LHCN-M2 (cell line): Measurements from ENCODE around the gene ERBB4. TPM values are rescaled to one million over a fixed set of nuclear protein-coding genes. Genes with fewer than 3 reads are reported as not detected.
A peak's percentile ranks its signal among the peaks of the same experiment; 100 is the strongest.

ENCODE experiments used
- DNase-seq: peaks from one replicate; pipeline ENCODE4 v3.0.0-alpha.2; 2012; ENCODE audit warnings: low read depth
- total RNA-seq: library from RNA; depleted of rRNA; stranded (reverse); fragments of >200 nt; gene quantifications from 2 replicates; pipeline ENCODE4 v1.2.3, GENCODE V29; 2014

Gene ERBB4
- total RNA-seq, 1 experiment from 2014 or later = not detected

DNA sequence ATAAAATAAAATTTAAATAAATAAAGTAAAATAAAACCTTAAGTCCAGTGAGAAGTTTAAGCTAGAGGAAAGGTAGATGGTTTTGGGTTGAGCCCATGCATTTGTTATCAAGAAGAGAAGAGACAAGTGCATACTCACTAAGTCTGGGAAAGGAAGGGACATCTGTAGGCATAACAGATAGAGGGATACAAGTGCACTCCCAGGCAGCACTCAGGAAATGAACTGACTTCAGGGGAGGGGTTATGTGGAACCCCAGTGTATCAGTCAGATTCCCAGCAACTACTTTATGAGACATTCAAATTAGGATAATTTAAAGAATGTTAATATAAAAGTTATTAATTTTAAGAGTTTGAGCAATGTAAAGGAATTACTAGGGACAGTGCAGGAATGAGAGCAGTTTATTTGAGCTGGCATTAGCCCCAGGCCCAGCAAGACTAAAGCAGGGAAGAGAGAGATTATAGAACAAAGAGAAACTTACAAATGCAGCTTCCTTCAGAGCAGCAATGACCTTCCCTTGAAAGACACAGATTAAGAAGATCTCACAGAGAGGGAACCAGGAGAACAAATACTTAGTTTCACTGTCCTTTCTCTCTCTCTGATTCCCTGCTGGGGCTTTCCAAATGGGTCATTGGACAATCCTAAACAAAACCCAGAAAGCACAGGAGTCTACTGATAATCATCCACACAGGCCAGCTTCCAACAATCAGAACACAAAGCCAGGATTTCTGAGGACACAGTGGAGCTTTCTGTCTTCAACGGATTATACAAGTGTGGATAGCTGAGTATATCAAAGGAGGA, 109.7 kb downstream of the ERBB4 start:
- no peak for DNase-seq

GRCh38 chr2:212427638-212428037, 111.0 kb downstream of the ERBB4 start:
- DNase-seq = no peak

GRCh38 chr2:212426637-212427412, 111.8 kb downstream of the ERBB4 start:
- no peak for DNase-seq

DNA sequence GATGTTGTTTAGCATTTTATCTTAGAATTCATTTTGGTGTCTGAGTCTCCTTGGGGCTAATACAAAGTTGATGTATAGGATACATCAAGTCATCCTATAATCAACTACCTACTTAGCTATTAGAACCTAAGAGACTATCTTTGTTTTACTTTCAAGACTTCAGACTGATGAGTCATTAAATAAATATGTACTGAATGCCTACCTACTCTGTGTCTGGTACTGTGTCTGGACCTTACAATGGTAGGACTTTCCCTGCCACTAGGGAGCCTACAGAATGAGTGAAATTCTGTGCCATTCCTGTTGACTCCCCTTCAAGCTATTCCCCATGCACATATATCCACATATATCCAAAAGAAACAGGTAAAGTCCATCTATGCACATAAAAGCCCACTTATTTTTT, 114.5 kb downstream of the ERBB4 start:
- no peak for DNase-seq

GRCh38 chr2:212423089-212423488, 115.5 kb downstream of the ERBB4 start:
- no peak for DNase-seq

DNA sequence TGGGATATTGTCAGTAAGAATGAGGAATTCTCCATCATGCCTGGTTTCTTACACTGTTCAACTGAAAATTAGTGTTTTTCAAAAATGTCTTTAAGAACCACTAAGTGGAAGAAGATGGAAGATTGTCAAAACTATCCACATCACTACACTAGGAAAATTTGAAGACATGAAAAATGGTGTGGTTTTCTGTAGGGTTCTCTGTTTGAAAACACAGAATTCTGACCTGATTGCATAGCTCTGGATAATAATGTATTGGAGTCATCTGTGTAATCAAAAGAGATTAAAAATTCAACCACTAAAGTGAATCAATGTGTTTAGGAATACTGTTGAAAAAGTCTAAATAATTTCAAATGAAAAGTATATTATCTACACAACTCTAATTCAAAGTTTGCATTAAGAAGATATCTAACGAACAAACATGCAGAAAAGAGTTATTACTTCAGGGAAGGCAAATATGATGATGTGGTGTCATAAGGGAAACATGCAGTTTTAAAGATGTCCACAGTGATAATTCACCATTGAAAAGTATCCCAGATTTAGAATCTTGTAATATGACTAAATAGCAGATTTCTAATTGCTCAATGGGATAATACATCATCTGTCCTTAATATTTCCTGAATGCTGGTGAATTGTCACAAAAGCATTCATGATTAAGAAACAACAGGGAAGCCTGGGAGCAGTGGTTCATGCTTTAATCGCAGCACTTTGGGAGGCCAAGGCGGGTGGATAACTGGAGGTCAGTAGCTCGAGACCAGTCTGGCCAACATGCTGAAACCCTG, 116.9 kb downstream of the ERBB4 start:
- DNase-seq = peak; percentile 5

GRCh38 chr2:212416086-212416485, 122.5 kb downstream of the ERBB4 start:
- DNase-seq = no peak

GRCh38 chr2:212414767-212415211, 123.8 kb downstream of the ERBB4 start:
- DNase-seq = no peak

DNA sequence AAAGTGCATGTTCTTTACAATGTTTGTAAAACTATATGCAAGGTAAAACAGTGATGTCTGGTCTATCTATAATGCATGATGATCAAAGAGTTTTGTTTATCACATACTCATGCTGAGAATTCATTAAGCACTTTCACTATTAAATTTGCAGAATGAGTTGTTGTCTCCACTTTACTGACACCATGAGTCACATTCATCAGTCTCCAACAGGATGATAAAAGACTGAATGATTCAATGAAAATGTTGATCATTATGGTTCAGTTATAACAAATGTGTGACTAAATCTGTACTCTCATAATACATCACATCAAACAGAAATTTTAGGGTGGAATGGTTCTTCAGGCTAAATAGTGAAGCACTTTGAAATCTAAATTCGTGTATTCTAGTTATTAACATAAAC, 129.0 kb downstream of the ERBB4 start:
- DNase-seq = peak; percentile 1

DNA sequence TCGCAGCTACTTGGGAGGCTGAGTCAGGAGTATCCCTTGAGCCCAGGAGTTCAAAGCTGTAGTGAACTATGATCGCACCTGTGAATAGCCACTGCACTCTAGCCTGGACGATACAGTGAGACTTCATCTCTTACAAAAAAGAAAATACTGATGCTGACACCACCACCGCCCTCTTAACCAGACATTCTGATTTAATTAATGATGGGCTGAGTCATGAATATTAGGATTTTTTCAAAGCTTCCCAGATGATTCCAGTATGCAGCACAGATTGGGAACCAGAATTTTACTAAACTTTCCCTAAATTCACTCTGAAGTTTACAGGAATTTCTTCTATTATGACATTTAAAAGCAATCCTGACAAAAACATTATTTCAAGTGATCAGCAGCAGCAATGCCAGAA, 130.1 kb downstream of the ERBB4 start:
- no peak for DNase-seq

- no peak for DNase-seq
Observed at GRCh38 chr2:212406716-212407115, 131.9 kb downstream of the ERBB4 start.

GRCh38 chr2:212402316-212402715, 136.3 kb downstream of the ERBB4 start:
- peak; percentile 1 for DNase-seq

DNA sequence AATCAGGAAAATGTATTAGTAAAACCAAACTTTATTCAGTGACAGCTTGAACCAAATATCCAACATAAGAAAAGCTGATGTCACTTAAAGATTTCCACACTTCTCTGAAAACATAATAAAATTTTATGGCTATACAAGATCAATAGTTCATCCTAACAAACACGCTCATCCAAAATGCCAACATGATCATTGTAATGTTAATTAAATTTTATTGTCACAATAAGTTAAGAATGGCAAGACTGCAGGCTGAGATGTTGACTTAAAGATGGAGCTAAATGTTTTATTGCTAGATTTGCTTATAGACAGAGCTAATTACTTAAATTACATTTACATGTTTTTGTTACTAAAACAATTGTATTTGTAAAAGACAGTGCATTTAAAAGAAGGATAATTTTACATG, 140.3 kb downstream of the ERBB4 start:
- no peak for DNase-seq

DNA sequence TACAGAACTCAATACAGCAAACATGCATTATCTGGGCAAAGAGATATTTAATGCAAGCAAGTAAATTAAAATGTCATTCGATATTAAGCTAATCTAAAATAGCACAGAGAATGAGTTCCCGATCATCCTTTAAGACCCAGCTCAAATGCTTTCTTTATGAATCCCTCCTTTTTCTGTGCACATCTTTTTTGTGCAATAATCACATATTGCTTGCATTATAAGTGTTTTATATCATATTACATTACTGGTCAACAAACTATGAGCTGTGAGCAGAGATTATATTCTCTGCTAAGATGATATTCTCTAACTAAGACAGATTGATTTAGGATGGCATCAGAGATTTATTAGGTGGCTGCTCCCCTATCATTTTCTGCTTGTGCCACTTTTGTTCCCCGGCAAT, 146.1 kb downstream of the ERBB4 start:
- DNase-seq = no peak

GRCh38 chr2:212392043-212392442, 146.6 kb downstream of the ERBB4 start:
- peak; percentile 24 for DNase-seq

DNA sequence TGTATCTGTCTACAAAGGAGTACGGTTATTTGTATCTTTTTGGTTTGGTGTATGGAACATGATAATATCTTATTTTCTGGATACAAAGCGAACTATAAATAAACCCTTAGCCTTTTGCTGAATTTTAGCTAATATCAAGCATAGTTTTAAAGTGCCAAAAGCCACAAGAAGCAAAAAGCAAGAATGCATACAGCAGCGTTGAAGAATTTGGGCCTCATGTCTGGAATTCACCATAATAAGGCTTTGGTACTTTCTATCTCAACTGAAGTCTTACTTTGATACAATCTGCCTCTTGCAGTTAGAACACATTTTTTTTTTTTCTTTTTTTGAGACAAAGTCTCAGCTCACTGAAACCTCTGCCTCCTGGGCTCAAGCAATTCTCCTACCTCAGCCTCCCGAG, 151.5 kb downstream of the ERBB4 start:
- DNase-seq = no peak

GRCh38 chr2:212385241-212385640, 153.4 kb downstream of the ERBB4 start:
- DNase-seq = no peak

DNA sequence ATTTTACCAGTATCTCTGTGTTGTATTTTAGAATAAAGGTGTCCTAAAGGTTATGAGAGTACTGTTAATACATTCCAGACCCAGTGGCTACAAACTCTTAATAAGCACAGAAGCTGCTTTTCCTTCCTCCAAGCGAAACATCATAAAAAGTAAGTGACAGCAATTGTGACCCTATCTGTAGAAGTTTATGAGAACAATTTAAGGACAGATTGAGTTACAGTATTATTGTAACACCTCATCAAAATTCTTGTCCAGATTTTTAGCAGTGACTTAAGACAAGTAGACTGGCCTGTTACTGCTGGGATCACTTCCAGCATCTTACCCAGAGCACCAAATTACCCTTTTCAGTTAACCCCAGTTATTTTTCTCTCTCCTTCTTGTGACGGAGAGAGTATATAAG, 154.6 kb downstream of the ERBB4 start:
- DNase-seq = no peak

GRCh38 chr2:212381428-212382102, 157.0 kb downstream of the ERBB4 start:
- no peak for DNase-seq

- no peak for DNase-seq
Observed at GRCh38 chr2:212379103-212379502, 159.5 kb downstream of the ERBB4 start.

- no peak for DNase-seq
Observed at GRCh38 chr2:212367431-212367830, 171.2 kb downstream of the ERBB4 start.
